ENCODE data around the gene LRRC2. TPM values are rescaled to one million over a fixed set of nuclear protein-coding genes. Genes with fewer than 3 reads are reported as not detected.

Gene LRRC2
- total RNA-seq, 6 experiments from 2014 or later, result 0.19 to 0.56 (median 0.37) TPM

- no peak for DNase-seq
- Mint-ChIP-seq H3K4me1 (ENCODE audit: low read depth) (peaks cover 26% of the 10 kb centered on the region), H3K36me3 (ENCODE audit: low read depth) (no peaks in the 10 kb centered on the region), H3K4me3 (no peak overlapping the region), H3K9me3 (no peaks in the 10 kb centered on the region; the same call in 1 of the 2 replicates), H3K27ac (no peak overlapping the region), H3K27me3 (ENCODE audit: insufficient read depth) (no peaks in the 10 kb centered on the region; the same call in none of the 2 replicates)
- no peak for TF ChIP-seq CTCF (IDR thresholded peaks at IDR 0.05)
Observed at GRCh38 chr3:46505953-46506352, 60.1 kb downstream of the LRRC2 start.

GRCh38 chr3:46504789-46505188, 61.3 kb downstream of the LRRC2 start:
- H3K4me3 Mint-ChIP-seq, result no peak overlapping the region
- TF ChIP-seq CTCF (IDR thresholded peaks at IDR 0.05), result no peak
- H3K9me3 Mint-ChIP-seq, result no peaks in the 10 kb centered on the region; the same call in 1 of the 2 replicates
- DNase-seq, result no peak
- H3K27ac Mint-ChIP-seq, result no peak overlapping the region
- no peaks in the 10 kb centered on the region; the same call in none of the 2 replicates for H3K27me3 Mint-ChIP-seq (ENCODE audit: insufficient read depth)
- H3K4me1 Mint-ChIP-seq (ENCODE audit: low read depth), result peaks cover 37% of the 10 kb centered on the region
- no peaks in the 10 kb centered on the region for H3K36me3 Mint-ChIP-seq (ENCODE audit: low read depth)

GRCh38 chr3:46503200-46503874, 62.8 kb downstream of the LRRC2 start:
- no peaks in the 10 kb centered on the region; the same call in 1 of the 2 replicates for H3K9me3 Mint-ChIP-seq

GRCh38 chr3:46501702-46502101, 64.4 kb downstream of the LRRC2 start:
- H3K9me3 Mint-ChIP-seq, result no peaks in the 10 kb centered on the region; the same call in 1 of the 2 replicates
- no peak overlapping the region for H3K4me3 Mint-ChIP-seq
- peaks cover 64% of the 10 kb centered on the region for H3K4me1 Mint-ChIP-seq (ENCODE audit: low read depth)
- H3K27ac Mint-ChIP-seq, result peak overlapping the region; percentile 38; the same call in 1 of the 2 replicates
- no peaks in the 10 kb centered on the region; the same call in 1 of the 2 replicates for H3K27me3 Mint-ChIP-seq (ENCODE audit: insufficient read depth)
- DNase-seq, result no peak
- no peak for TF ChIP-seq CTCF (IDR thresholded peaks at IDR 0.05)
- no peaks in the 10 kb centered on the region for H3K36me3 Mint-ChIP-seq (ENCODE audit: low read depth)

More at GRCh38 chr3:46503200-46503874, 62.8 kb downstream of the LRRC2 start:
- Mint-ChIP-seq H3K27me3 (ENCODE audit: insufficient read depth) (no peaks in the 10 kb centered on the region; the same call in 1 of the 2 replicates), H3K36me3 (ENCODE audit: low read depth) (no peaks in the 10 kb centered on the region), H3K4me1 (ENCODE audit: low read depth) (peaks cover 48% of the 10 kb centered on the region), H3K27ac (no peak overlapping the region), H3K4me3 (no peak overlapping the region)
- no peak for TF ChIP-seq CTCF (IDR thresholded peaks at IDR 0.05)
- no peak for DNase-seq

- H3K27me3 Mint-ChIP-seq (ENCODE audit: insufficient read depth), result no peaks in the 10 kb centered on the region
- H3K4me3 Mint-ChIP-seq, result peak overlapping the region; percentile 10
- H3K9me3 Mint-ChIP-seq, result no peaks in the 10 kb centered on the region; the same call in 1 of the 2 replicates
- H3K27ac Mint-ChIP-seq, result peak overlapping the region; percentile 48
- no peaks in the 10 kb centered on the region for H3K36me3 Mint-ChIP-seq (ENCODE audit: low read depth)
- H3K4me1 Mint-ChIP-seq (ENCODE audit: low read depth), result peaks cover 72% of the 10 kb centered on the region
- DNase-seq, result peak; percentile 56
- no peak for TF ChIP-seq CTCF (IDR thresholded peaks at IDR 0.05)
Observed at GRCh38 chr3:46500656-46501635, 65.2 kb downstream of the LRRC2 start.

All from HFFc6 (cell line).